ENCODE results near the gene SFXN3.

SFXN3 gene

DNA sequence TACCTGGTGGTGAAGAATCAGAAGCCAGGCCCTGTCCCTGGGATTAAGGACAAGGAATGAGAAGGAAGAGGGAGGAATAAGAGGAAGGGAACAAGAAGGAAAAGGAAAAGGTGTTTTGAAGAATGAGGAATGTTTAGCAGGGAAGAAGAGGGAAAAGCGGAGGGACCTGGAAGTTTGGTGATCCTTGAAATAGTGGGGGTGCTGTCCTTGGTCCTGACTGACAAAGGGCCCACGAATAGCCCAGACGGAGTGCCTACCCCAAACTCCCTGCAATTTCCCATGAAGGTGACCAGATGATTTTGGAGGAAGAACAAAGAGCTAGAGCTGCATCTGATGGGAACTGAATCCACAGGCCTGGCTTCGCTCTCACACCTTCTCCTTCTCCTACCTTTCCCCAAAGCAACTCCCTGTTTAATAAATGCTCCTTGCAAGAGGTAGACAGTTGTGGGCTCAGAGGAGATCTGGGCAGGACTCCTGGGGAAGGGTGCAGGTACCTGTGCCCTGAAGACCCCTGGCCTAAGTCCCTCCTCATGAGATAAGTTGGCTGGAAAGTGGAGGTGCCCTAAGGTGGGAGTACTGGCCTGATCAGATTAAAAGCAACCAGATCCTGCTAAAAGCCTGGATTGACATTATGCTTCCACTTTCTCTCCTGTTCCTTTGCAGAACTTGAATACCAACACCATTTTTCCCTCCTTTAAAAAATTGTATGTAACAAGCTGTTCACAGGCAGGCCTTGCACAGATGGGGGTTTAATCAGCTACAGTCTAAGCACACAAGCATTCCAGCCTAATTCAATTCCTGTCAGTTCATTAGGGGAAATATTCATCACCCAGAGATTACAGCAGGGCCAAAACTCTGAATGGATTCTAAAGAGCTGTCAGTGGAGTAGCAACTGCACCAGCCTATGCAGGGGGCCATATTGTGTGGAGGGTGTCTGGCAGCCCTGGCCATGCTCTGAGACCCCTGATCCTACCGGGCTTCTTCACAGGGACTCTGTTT lies 50.2 kb downstream of the SFXN3 start:
- DNase-seq, result no peak

DNA sequence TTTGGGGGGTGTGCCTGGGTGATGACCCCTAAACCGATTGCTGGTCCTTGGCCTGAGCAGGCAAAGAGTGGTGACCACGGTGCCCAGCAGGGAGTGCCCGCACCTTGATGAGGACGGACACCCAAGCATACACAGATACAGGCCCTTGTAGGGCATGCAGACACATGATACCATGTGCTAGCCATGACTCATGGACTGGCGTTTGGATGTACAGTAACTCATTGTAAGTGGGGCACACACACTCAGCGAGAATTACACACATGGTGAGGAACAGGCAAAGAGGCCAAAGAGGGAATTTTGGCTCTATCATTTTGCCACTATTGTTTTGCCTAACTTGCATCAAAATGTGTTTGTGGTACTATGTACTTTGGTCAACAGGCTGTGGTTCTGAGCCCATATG lies 54.8 kb downstream of the SFXN3 start:
- DNase-seq, result no peak

DNA sequence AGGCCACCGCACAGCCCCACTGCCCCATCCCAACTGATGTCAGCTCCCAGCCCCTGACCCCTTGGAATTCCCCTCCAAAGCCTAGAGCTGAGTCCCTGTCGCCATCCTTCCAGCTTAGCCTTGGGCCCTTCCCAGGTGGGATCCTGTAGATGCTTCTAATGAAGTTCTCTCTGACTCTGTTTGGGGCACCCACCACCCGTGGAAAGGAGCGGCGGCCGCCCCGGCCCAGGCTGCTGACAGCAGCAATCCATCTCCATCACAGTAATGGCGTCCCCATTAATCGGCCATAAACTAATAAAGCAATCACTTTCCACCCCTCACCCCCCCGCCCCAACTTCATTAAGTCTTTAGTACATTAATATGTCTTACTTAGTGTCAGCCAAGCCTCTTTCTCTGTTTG lies 56.3 kb downstream of the SFXN3 start:
- DNase-seq, result no peak

DNA sequence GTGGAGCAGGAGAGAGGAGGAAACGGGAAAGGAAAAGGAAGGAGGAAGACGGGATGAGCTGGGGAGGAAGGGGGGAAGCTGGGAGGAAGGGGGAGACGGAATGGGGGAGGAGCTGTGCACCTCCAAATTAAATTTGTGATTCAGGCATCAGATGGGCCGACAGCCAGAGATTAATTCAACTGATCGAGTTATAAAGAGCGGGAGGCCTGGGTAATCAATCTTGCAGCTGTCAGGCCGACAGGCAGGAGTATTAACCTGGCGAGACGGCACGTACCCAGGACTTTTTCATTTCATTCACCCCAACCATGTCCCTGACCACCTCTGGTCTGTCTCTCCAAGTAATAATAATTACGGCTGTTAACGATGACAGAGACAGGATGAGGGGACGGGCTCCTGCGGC lies 56.9 kb downstream of the SFXN3 start:
- no peak for DNase-seq

DNA sequence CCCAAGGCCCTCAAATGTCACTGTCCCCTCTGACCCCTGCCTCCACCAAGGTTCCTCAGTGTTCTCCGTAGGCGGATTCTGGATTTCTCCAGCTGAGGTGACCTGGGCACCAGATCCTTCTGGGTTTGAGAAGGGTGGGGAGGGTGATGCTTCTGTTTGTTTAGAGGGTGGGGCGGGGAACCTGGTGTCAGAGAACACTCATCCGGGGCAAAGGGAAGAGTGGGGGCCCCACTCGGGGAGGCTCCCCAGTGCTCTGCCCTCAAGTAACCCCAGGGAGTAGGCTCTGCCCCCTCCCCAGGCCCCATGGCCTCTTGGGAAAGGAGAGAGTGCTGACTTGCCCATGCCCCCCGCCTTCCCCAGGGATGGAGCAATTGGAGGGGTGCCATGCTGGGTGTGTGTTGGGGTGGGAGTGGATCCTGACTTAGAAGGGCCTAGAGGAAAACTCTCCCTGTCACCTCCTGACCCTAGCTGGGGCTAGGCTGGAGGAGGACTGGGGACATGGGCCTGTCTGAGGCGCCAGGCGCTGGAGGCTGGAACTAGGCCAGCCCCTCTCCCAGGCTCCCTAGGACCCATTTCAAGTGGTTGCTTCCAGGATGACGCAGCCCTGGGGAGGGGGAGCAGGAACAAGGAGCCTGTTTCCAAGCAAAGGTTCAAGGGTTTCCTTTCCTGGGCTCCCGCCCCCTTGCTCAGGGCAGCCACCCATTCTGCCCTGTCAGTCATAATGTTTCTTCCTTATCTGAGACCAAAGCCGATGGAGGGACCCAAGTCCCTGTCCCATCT lies 58.7 kb downstream of the SFXN3 start:
- no peak for DNase-seq

DNA sequence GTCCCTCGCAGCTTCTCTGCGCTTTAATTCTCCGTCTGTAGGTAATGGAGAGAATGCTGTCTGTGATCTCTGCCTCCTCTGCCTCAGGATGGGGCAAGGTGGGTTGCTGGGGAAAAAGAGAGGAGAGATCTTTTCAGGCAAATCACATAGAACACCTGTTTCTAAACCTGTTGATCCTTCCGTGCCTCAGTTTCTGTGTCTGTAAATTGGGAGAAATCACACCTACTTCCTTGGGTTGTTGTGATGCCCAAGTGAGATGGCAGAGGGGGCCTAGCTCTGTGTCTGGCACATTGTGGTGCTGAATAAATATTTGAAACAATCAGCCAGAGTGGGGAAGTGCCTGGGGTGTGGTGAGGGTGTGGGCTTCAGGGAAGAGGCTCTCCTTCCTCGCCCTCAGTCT lies 59.6 kb downstream of the SFXN3 start:
- no peak for DNase-seq

All from CD4-positive, alpha-beta T cell treated with Interleukin-17A for 4 hours (primary cell).